AML-193 (cell line): ENCODE measurements around the gene CD1E.
"Not testable (repeated sequence)": the region's sequence is repeated elsewhere in the genome, so short reads cannot be mapped to it uniquely, and the experiment has no call there.

ENCODE experiments used
- DNase-seq, 2 experiments: peaks; one replicate each; lab custom pipeline; 2025; lab: John Stamatoyannopoulos, UW

The CD1E gene

GRCh38 chr1:158353303-158354075 lies at the start of gene CD1E:
Gene CD1E (plus strand): TSS chr1:158353894. CDS start chr1:158353989, 95 bp downstream.
- no peak for DNase-seq

- no peak for DNase-seq
These were observed 43.1 kb upstream of the CD1E start for GRCh38 chr1:158310623-158311022.

GRCh38 chr1:158311066-158311465 lies 42.6 kb upstream of the CD1E start:
- DNase-seq, result no peak

DNA sequence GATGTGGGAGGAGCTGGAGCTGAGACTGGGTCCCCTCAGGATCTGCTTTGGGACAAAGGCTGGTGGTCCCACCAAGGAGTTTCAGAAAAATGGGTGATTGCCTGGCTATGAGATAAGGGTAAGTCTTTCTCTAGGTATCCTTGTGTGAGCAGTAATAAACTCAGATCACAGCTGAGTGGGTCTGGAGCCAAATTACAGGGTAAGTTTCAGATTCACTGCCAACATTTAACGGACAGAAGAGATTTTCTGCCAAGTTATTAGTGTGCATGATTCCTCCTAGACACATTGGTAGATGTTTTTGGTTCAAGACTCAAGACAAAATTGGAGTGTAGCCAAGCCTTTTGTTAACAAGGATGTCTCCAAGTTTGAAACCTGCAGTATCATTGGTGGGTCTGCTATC lies 29.8 kb upstream of the CD1E start:
- no peak for DNase-seq

- no peak for DNase-seq
These were observed 29.3 kb upstream of the CD1E start for GRCh38 chr1:158324395-158324794.

DNA sequence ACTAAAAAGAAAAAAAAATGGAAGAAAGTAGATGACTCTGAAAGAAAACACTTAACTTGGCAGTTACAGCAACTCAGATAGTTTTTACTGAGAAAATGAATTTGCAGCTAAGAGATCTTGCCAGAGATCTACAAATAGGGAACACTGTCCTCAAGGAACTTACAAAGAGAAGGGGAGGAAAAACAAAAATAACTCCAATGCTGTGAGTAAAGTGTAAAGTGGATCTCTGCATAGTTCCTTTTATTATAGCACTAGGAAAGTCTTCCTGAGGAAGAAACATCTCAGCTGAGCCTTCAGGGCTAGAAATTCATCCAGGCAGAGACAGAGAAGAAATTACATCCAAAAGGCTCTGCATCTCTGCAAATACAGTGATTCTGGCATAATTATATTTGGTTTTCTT lies 26.2 kb upstream of the CD1E start:
- no peak for DNase-seq

DNA sequence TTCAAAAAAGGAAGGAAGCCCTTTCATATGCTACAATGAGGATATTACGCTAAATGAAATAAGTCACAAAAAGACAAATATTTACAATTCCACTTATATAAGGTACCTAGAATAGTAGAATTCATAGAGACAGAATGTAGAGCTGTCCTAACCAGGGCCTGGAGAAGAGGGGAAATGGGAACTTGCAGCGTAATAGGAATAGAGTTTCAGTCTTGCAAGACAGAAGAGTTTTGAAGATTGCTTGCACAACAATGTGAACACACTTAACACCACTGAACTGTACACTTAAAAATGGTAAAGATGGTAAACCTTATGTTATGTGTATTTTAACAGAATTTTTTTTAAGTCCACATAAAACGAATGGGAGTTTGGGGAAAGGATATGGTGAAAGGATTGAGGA lies 25.3 kb upstream of the CD1E start:
- no peak for DNase-seq

DNA sequence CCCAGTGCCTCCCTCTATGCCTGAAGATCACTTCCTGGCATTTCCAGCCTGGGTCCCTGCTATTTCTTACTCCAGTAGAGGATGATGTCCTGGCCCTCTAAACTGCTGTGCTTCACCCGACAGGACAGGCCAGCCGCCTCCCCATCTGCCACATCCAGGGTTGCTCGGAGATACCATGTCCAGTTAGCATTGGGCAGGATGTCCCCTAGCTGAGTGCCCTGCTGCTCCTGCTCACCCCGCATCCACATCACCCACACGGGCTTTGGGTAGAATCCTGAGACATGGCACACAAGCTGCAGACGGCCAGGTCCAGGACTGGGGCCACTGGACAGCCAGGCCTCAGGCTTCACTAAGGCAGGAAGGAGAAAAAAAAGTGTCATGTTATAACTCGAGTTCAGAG lies 24.4 kb upstream of the CD1E start:
- DNase-seq, result no peak

GRCh38 chr1:158329733-158330132 lies 24.0 kb upstream of the CD1E start:
- DNase-seq, result peak; percentile 13 to 32

GRCh38 chr1:158330391-158331105 lies 23.1 kb upstream of the CD1E start:
- no peak for DNase-seq

GRCh38 chr1:158331106-158331425 lies 22.6 kb upstream of the CD1E start:
- DNase-seq, result no peak

- no peak for DNase-seq
These were observed 22.1 kb upstream of the CD1E start, which contains the start of gene CD1B for GRCh38 chr1:158331481-158332150. Gene CD1B (minus strand): TSS chr1:158331531. CDS start chr1:158331423, 108 bp downstream.

DNA sequence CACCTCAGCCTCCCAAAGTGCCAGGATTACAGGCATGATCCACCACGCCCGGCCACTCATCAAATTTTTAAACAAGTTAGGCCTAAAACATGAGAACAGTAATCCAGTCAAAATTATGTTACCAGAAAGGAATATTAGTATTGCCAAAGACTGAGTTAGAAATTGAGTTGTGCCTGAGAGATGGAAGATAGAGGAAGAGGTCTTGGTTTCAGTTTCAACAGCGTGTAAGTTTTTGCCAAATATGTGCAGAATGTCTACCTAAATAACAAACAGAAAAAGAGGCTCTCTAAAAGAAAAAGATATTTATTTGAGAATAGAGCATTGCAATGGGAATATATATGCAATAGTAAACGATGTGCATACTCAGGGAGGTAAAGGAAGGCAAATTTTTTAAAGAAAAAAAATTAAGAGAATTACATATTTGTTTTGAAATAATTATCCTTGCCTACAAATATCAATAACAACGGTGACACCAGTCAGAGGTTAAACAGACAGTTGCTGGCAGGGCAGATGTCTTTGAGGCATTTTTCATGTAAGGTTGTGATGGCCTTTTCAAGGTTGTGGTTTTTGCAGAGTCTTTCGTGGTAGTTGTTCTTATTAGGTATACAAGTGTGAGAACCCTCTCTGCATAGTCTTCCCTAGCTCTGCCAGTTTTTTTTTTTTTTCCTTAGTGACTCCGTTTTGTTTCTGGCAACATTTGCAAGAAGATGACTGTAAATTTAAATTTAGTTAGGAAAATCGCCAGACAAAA lies 20.1 kb upstream of the CD1E start:
- no peak for DNase-seq

- no peak for DNase-seq
These were observed 19.0 kb upstream of the CD1E start for GRCh38 chr1:158334526-158335212.

GRCh38 chr1:158335213-158335532 lies 18.5 kb upstream of the CD1E start:
- no peak for DNase-seq

DNA sequence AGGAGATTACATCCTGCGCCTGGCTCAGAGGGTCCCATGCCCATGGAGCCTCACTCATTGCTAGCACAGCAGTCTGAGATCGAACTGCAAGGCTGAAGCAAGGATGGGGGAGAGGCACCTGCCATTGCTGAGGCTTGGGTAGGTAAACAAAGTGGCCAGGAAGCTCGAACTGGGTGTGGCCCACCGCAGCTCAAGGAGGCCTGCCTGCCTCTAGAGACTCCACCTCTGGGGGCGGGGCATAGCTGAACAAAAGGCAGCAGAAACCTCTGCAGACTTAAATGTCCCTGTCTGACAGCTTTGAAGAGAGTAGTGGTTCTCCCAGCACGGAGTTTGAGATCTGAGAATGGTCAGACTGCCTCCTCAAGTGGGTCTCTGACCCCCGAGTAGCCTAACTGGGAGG lies 17.3 kb upstream of the CD1E start:
- DNase-seq, result not testable (repeated sequence)

DNA sequence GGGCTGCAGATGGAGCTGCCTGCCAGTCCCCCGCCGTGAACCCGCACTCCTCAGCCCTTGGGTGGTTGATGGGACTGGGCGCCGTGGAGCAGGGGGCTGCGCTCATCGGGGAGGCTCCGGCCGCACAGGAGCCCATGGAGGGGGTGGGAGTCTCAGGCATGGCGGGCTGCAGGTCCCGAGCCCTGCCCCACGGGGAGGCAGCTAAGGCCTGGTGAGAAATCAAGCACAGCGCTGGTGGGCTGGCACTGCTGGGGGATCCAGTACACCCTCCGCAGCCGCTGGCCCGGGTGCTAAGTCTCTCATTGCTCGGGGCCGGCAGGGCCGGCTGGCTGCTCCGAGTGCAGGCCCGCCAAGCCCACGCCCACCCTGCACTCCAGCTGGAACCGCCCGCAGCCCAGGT lies 4.7 kb upstream of the CD1E start:
- not testable (repeated sequence) for DNase-seq

- DNase-seq, result no peak
These were observed 561 bp downstream of the CD1E start for GRCh38 chr1:158354255-158354654.

GRCh38 chr1:158355773-158356285 lies 2.1 kb downstream of the CD1E start:
- no peak for DNase-seq

- no peak for DNase-seq
These were observed 2.9 kb downstream of the CD1E start for GRCh38 chr1:158356616-158357015.

DNA sequence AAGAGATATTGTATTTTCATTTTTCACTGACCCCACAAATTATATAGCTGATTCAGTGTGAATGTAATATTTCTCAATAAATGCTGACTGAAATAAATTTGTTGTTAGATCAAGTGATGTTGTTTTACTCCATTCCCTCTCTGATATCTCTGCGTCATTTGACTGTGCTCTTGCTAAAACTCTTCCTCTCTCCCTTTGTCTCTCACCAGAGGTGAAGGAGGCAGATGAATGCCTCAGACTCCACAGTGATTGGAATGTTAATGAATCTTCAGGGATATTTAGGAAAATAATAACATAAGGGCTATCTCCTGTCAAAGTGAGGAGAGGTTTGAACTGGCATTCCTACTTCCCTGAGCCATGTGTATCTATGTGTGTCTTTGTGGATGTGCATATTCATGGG lies 3.7 kb downstream of the CD1E start:
- no peak for DNase-seq

- no peak for DNase-seq
These were observed 8.8 kb downstream of the CD1E start for GRCh38 chr1:158362482-158362881.
